Muscle of leg (tissue), 11 donors: Measurements from ENCODE around the gene MAP4K1. TPM values are rescaled to one million over a fixed set of nuclear protein-coding genes. Genes with fewer than 3 reads are reported as not detected.
"Not testable (repeated sequence)": the region's sequence is repeated elsewhere in the genome, so short reads cannot be mapped to it uniquely, and the experiment has no call there.

Source experiments
- DNase-seq: peaks from one replicate; pipeline ENCODE4 v3.0.0; 2013
- H3K27ac ChIP-seq: one replicate; pipeline ENCODE4 v1.5.1; 2013; ENCODE audit warnings: mild to moderate bottlenecking, low read length, control low read depth
- H3K27me3 ChIP-seq: one replicate; pipeline ENCODE4 v1.6.1; 2013; ENCODE audit warnings: low read length; ENCODE audit not compliant: control insufficient read depth, insufficient read depth
- H3K36me3 ChIP-seq: one replicate; pipeline ENCODE4 v1.6.1; 2013; ENCODE audit warnings: low read length; ENCODE audit not compliant: control insufficient read depth, insufficient read depth
- H3K4me1 ChIP-seq: one replicate; pipeline ENCODE4 v1.6.1; 2013; ENCODE audit warnings: low read length; ENCODE audit not compliant: control insufficient read depth, insufficient read depth
- H3K4me3 ChIP-seq: one replicate; pipeline ENCODE4 v1.5.1; 2013; ENCODE audit warnings: low read length, control low read depth
- H3K9me3 ChIP-seq: replicated peaks from 2 replicates; pipeline ENCODE4 v1.6.1; 2013; ENCODE audit warnings: low read depth, low read length; ENCODE audit not compliant: control insufficient read depth
- WGBS: methylation state at CpG from one replicate; pipeline ENCODE4 v1.1.5; 2013; ENCODE audit warnings: missing lambda C conversion rate; ENCODE audit not compliant: insufficient coverage; 5-methylcytosine and 5-hydroxymethylcytosine counted together
- polyA plus RNA-seq, 8 donors: library from polyadenylated mRNA; unstranded; fragments of 120-200 nt; gene quantifications; one replicate each; pipeline versions ENCODE4 v1.2.1 to v1.2.3, GENCODE V29; 2013; ENCODE audit warnings: inconsistent platforms in 1 of 8, low replicate concordance in 1 of 8; ENCODE audit not compliant: insufficient read length in 8 of 8, insufficient read depth in 1 of 8
- total RNA-seq: library from RNA; stranded (reverse); fragments of 120-200 nt; gene quantifications from one replicate; pipeline ENCODE4 v1.2.4, GENCODE V29; 2013

Gene MAP4K1
- total and polyA plus RNA-seq, 9 donors: 0.89 to 17.8 (median 6.1) TPM

GRCh38 chr19:38640368-38640767 lies 22.6 kb upstream of the MAP4K1 start:
- H3K9me3 ChIP-seq: no peaks in the 10 kb centered on the region
- H3K36me3 ChIP-seq: peaks cover 26% of the 10 kb centered on the region
- peak overlapping the region; percentile 35 for H3K27ac ChIP-seq
- H3K4me1 ChIP-seq: peaks cover 3% of the 10 kb centered on the region
- no peaks in the 10 kb centered on the region for H3K27me3 ChIP-seq
- DNase-seq: no peak
- no peak overlapping the region for H3K4me3 ChIP-seq
- 80% methylated on average over 1 of the region's 4 CpGs for WGBS

GRCh38 chr19:38639679-38640078 lies 21.9 kb upstream of the MAP4K1 start:
- WGBS: 57% methylated on average over 1 of the region's 2 CpGs
- no peak overlapping the region for H3K27ac ChIP-seq

DNA sequence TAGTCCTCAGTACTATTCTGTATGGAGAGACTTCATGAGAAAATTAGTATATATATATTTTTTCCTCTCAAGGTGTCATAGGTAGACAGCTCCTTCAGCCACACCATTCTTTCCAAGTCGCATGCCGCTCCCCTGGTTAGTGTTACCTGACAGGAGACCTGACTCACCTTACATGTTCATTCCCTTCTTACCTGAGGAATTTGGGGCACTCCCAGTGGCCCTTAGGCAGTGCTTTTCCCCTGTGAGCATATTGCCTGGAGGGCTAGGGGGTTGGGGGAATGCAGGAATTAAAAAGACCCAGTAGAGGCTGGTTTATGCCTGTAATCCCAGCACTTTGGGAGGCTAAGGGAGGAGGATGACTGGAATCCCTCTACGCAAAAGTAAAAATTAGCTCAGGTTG lies 20.7 kb upstream of the MAP4K1 start:
- H3K4me3 ChIP-seq: no peak overlapping the region
- no peaks in the 10 kb centered on the region for H3K27me3 ChIP-seq
- H3K27ac ChIP-seq: no peak overlapping the region
- no peaks in the 10 kb centered on the region for H3K9me3 ChIP-seq
- 88% methylated on average over 1 of the region's 3 CpGs for WGBS
- H3K36me3 ChIP-seq: peaks cover 35% of the 10 kb centered on the region
- H3K4me1 ChIP-seq: peaks cover 7% of the 10 kb centered on the region
- no peak for DNase-seq

More at GRCh38 chr19:38639679-38640078, 21.9 kb upstream of the MAP4K1 start:
- H3K36me3 ChIP-seq: peaks cover 32% of the 10 kb centered on the region
- no peak for DNase-seq
- peaks cover 6% of the 10 kb centered on the region for H3K4me1 ChIP-seq
- H3K4me3 ChIP-seq: no peak overlapping the region
- no peaks in the 10 kb centered on the region for H3K9me3 ChIP-seq
- H3K27me3 ChIP-seq: no peaks in the 10 kb centered on the region

DNA sequence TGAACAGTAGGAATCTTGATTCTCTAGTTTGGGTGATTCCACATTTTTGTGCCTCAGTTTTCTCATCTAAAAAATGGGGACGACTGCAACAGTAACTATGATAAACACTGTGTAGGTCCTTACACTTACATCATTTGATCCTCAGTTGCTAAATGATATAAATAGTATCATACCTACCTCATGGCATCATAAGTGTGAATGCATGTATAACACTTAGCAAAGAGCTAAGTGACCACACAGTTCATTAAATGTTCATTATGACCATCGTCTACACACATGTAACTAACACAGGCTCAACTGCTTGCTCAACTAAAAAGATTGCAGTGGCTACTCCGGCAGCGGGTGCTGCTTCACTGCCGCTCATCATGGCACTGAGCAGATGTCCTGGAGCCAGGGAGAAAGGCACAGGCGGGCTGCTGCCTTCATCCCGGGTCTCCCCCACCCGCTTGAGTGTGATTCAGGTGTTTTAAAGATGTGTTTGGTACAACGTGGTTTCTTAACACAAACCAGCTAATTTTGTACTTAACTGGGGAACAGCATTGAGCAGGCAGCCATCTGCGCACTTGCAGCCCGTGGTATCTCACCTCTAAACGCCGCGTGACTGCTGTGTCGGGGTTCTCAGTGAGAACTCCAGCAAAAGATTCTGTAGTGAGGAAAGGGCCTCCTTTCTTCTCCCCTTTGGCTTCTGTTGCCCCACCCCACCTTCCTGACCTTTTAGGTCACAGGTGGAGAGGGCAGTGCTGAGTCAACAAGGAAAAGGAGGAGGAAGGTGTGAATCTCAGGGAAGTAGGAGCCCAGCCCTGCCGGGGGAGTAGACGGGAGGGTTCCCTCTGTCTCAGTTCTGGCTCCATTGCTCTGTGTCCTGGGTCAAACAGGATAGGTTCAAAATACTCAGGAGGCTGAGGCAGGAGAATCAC lies 18.0 kb upstream of the MAP4K1 start:
- H3K27me3 ChIP-seq: no peaks in the 10 kb centered on the region
- H3K4me1 ChIP-seq: peaks cover 4% of the 10 kb centered on the region
- H3K4me3 ChIP-seq: no peak overlapping the region
- H3K27ac ChIP-seq: no peak overlapping the region
- DNase-seq: no peak
- peaks cover 55% of the 10 kb centered on the region for H3K36me3 ChIP-seq
- H3K9me3 ChIP-seq: no peaks in the 10 kb centered on the region
- WGBS: 79% methylated on average over 5 of the region's 17 CpGs

DNA sequence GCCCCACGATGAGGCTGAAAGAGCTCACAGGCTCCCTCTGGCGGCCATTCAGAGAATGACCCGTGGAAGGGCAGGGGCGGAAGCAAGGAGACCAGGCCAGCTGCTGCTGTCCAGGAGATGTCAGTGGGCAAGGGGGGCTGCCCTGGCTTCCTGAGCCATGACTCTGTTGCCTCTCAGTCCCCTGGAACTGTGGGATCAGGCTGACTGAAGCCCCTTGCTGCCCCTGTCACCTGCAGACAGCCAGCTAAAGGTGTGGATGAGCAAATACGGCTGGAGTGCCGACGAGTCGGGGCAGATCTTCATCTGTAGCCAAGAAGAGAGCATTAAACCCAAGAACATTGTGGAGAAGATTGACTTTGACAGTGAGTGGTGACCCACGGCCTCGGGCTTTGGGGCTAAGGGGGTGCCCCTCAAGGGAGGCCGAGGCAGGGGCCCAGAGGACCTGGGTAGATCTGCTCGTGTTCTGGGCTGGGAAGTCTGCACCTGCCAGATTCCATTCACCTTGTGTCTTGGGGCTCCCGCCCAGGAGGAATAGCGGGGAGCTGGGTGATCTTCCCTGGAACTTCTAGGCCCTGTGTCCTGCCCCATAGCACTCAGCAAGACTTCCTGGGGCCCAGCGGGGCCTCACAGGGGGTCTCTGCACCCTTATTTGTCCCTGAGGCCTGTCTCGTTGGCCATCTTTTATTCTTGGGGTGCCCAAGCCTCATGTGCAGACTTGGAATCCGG lies 17.2 kb upstream of the MAP4K1 start:
- H3K36me3 ChIP-seq: peaks cover 60% of the 10 kb centered on the region
- DNase-seq: peak; percentile 83
- no peaks in the 10 kb centered on the region for H3K9me3 ChIP-seq
- no peak overlapping the region for H3K4me3 ChIP-seq
- peak overlapping the region; percentile 29 for H3K27ac ChIP-seq
- peaks cover 4% of the 10 kb centered on the region for H3K4me1 ChIP-seq
- no peaks in the 10 kb centered on the region for H3K27me3 ChIP-seq
- 64% methylated on average over 16 of the region's 17 CpGs for WGBS

GRCh38 chr19:38632476-38633213 lies 14.9 kb upstream of the MAP4K1 start:
- H3K27me3 ChIP-seq: no peaks in the 10 kb centered on the region
- no peak overlapping the region for H3K4me3 ChIP-seq
- H3K9me3 ChIP-seq: no peaks in the 10 kb centered on the region
- H3K27ac ChIP-seq: no peak overlapping the region
- WGBS: 86% methylated on average over 11 of the region's 16 CpGs
- DNase-seq: no peak
- peaks cover 4% of the 10 kb centered on the region for H3K4me1 ChIP-seq
- peaks cover 70% of the 10 kb centered on the region for H3K36me3 ChIP-seq

- WGBS: 80% methylated on average over 1 of the region's 7 CpGs
- H3K9me3 ChIP-seq, H3K4me3 ChIP-seq, DNase-seq, H3K27ac ChIP-seq, H3K27me3 ChIP-seq, H3K4me1 ChIP-seq: not testable (repeated sequence)
- peaks cover 76% of the 10 kb centered on the region for H3K36me3 ChIP-seq
Observed at GRCh38 chr19:38631811-38632475, 14.2 kb upstream of the MAP4K1 start.

- H3K4me1 ChIP-seq, H3K27ac ChIP-seq, H3K27me3 ChIP-seq, DNase-seq, H3K4me3 ChIP-seq, H3K9me3 ChIP-seq: not testable (repeated sequence)
- peaks cover 76% of the 10 kb centered on the region for H3K36me3 ChIP-seq
- no CpG with 5 or more reads among the region's 11 CpGs for WGBS
Observed at GRCh38 chr19:38631301-38631700, 13.5 kb upstream of the MAP4K1 start.

DNA sequence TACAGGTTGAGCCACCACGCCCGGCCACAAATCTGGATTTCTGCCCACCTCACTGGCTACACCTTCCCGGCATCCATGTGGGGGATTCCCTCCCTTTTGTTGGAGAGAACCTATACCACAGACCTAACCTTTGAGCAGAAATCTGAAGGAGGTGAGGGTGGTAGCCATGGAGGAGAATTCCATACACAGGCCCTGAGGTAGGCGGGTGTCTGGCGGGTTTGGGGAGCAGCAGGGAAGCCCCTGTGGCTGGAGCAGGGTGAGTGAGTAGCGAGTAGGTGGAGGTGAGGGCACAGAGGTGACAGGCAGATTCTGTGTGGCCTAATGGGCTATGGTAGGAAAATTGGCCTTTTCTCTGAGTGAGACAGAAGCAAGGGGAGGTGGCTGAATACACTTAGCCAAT lies 11.8 kb upstream of the MAP4K1 start:
- Histone ChIP-seq H3K9me3 (no peaks in the 10 kb centered on the region), H3K36me3 (peaks cover 76% of the 10 kb centered on the region), H3K4me3 (no peak overlapping the region), H3K27ac (no peak overlapping the region), H3K4me1 (no peaks in the 10 kb centered on the region), H3K27me3 (no peaks in the 10 kb centered on the region)
- DNase-seq: no peak
- WGBS: 100% methylated on average over 3 of the region's 6 CpGs
